OCI-LY3 (cell line): ENCODE results near the gene CERT1.

Experiments used
- EZH2phosphoT487 ChIP-seq: fragments of 200-600 bp; shearing (Covaris generic); IDR thresholded peaks from 2 replicates; pipeline ENCODE4 v1.6.1; 2018; ENCODE audit warnings: antibody characterized with exemption, mixed run types, low read depth
- TF ChIP-seq, protein P1 (sequence below): fragments of 200-600, 300-600 bp; sonication (generic); IDR thresholded peaks from 2 replicates; pipeline ENCODE4 v1.5.1; 2014; ENCODE audit warnings: antibody characterized with exemption, low read length, low read depth

DNA sequence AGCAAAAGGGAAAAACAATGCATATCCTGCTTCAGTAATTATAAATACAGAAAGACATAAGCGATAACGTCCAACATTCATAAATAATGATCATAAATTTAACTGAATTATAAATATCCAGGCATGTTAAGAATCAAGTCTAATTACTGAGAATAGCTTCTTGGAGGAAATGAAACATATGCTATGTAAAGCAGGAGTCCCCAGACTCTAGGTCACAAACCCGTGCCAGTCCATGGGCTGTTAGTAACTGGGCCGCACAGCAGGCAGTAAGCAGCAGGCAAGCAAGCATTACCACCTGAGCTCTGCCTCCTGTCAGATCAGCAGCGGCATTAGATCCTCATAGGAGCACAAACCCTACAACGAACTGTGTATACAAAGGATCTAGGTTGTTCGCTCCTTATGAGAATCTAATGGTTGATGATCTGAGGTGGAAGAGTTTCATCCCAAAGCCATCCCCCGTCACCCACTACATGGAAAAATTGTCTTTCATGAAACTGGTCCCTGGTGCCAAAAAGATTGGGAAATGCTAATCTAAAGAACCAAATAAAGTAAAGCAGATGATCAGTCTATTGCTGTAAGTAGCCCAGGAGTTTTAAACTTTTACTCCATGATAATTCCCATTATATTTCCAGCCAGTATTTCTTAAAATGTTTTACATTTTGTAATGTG lies 50.4 kb downstream of the CERT1 start:
- TF ChIP-seq, protein P1, sequence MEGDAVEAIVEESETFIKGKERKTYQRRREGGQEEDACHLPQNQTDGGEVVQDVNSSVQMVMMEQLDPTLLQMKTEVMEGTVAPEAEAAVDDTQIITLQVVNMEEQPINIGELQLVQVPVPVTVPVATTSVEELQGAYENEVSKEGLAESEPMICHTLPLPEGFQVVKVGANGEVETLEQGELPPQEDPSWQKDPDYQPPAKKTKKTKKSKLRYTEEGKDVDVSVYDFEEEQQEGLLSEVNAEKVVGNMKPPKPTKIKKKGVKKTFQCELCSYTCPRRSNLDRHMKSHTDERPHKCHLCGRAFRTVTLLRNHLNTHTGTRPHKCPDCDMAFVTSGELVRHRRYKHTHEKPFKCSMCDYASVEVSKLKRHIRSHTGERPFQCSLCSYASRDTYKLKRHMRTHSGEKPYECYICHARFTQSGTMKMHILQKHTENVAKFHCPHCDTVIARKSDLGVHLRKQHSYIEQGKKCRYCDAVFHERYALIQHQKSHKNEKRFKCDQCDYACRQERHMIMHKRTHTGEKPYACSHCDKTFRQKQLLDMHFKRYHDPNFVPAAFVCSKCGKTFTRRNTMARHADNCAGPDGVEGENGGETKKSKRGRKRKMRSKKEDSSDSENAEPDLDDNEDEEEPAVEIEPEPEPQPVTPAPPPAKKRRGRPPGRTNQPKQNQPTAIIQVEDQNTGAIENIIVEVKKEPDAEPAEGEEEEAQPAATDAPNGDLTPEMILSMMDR, result no peak
- no peak for TF ChIP-seq EZH2phosphoT487
